DMS153 treated with DMSO at 0.1 percent for 48 hours (cell line): Measurements from ENCODE around the gene LRSAM1.

Experiments
- DNase-seq: peaks from one replicate; lab custom pipeline; 2025; ENCODE audit not compliant: unreplicated experiment; lab: John Stamatoyannopoulos, UW

The LRSAM1 gene

GRCh38 chr9:127509955-127510299 is 58.6 kb downstream of the LRSAM1 start:
- no peak for DNase-seq

- DNase-seq, result no peak
Measured at GRCh38 chr9:127514468-127514867, 63.2 kb downstream of the LRSAM1 start.

- DNase-seq, result no peak
Measured at GRCh38 chr9:127516835-127517607, 65.7 kb downstream of the LRSAM1 start.

DNA sequence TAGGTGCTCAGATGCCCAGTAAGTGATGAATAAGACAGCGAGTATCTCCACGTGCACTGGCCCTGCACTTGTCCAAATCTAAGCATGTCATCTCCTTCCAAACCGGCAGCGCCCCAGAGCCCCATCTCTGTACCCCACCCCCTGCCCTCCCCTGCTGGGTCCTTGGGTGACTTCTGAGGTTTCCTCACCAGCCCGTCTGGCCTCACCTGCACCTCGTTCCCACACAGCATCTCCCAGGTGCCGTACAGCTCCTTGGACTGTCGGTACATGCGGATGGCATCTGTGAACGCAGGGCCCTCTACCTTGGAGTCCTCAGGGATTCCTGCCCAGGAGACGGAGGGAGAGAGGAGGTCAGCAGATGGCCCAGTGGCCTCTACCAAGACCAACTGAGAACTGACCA is 66.3 kb downstream of the LRSAM1 start:
- no peak for DNase-seq

DNA sequence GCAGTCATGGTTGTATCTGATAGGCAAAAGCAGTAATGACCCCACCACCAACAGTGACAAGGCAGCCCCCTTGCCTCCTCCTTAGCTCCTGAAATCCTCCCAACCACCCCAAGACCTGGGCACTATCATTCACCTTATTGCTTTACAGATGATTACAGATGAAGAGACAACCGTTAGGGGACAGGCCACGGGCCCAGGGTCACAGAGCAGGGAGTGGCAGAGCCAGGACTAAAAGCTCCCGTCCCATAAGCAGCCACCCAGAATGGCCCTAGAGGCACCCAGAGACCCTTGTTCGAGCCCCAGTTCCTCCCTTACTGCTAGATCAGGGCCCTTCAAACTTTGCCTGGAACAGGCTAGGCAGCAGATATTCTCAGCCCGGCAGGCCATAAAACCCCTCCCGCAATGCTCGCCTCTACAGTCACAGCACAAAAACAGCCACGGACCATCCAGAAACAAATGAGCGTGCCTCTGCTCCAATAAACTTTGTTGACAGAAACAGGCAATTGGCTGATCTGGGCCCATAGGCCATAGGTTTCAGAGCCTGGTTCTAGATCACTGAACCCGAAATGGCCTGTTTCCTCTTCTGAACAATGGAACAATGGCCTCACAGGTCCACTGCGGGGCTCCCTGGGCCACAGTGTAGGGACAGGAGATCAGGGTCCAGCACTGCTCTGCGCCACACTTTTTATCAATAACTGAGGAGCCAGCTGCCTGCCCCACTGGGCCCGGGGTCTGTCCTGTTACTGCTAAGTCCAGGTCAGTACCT is 67.0 kb downstream of the LRSAM1 start:
- no peak for DNase-seq

GRCh38 chr9:127519301-127520166 is 68.2 kb downstream of the LRSAM1 start:
- no peak for DNase-seq

DNA sequence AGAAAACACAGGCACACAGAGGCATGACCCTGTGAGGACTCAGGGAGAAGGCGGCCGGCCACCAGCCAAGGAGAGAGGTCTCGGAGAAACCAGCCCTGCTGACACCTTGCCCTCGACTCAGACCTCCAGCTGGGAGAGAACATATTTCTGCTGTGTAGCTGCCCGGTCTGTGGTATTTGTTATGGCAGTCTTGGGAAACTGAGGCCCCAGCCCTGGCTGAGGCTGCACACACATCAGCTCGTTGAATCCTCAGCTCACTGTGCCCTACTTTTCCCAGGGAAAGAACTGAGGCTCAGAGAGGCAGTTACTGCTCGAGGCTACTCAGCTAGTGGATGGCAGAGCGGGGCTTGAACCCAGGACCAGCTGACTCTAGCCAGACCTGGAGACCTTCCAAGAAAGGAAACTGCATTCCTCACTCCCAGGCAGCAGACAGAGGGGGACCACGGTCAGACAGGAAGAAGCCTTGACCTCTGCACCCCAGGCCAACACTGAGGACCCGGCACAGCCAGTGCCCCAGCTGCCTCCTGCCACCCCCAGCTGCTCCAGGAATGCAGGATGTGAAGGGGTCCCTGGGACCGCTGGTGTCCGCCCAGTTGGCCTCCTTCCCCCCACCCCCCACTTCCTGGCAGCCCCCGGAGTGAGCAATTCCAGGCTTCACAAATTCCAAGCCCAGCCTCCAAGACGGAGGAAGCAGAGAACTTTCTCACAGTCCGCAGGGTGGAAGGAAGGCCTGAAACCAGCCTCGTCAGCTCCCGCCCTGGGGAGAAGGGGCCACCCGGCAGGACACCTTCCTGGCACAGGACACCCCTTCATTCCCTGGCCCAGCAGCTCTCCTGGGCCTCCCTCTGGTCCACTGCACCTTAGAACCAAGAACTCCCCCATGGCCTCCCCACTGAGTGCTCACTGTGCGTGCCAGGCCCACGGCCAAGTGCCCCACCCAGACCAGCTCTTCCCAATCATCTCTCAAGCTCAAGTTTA is 69.9 kb downstream of the LRSAM1 start:
- no peak for DNase-seq

- DNase-seq, result no peak
Measured at GRCh38 chr9:127521919-127522304, 70.6 kb downstream of the LRSAM1 start.

GRCh38 chr9:127522727-127523126 is 71.4 kb downstream of the LRSAM1 start:
- no peak for DNase-seq

- DNase-seq, result no peak
Measured at GRCh38 chr9:127523312-127523851, 72.1 kb downstream of the LRSAM1 start.

DNA sequence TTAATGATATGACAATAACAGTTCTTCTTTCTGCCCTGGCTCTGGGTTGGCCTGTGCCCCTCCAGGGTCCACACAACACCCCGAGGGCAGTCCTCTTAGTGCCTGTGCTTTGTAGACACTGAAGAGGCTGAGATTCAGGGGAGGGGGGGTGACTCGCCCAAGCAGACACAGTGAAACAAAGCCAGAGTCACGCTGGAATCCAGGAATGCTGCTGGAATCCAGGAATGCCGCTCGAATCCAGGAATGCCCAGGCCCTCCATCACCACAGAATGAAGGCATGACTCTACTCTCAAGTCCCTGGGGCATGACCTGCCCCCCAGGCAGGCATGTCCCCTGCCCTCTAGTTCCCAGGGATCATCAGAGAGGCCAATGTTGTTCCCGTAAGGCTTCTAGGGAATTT is 73.1 kb downstream of the LRSAM1 start:
- DNase-seq, result no peak

DNA sequence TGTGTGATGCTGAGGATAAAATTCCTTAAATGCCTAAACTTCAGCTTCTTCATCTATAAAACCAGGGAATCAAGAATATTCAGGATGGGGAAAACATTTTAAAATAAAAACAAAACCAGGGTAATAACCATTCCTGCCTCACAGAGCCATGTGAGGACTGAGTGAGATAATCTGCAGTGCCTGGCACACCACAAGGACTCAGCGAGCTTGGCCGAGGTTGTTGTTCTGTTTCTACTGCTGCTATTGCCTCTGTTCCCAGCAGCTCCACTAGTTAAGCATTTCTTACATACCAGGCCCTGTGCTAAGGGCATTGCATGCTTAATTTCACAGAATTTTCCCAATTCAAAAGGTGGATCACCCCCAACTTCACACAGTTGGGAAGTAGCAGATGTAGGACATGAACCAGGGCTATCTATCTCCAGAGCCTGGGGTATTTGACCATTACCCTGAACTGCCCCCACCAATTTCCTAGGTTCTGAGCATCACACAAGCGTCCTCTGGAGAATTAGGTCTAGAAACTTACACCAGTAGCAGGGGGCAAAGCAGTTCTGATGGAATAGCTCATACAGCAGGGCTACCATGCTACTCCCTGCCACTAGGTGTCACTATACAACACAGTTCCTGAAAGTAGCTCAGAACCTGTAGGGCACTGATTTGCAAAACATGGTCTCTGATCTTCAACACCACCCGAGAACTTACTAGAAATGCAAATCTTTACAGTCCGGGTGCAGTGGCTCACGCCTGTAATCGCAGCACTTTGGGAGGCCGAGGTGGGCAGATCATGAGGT is 74.3 kb downstream of the LRSAM1 start:
- no peak for DNase-seq

GRCh38 chr9:127526655-127527559 is 75.6 kb downstream of the LRSAM1 start:
- no peak for DNase-seq

DNA sequence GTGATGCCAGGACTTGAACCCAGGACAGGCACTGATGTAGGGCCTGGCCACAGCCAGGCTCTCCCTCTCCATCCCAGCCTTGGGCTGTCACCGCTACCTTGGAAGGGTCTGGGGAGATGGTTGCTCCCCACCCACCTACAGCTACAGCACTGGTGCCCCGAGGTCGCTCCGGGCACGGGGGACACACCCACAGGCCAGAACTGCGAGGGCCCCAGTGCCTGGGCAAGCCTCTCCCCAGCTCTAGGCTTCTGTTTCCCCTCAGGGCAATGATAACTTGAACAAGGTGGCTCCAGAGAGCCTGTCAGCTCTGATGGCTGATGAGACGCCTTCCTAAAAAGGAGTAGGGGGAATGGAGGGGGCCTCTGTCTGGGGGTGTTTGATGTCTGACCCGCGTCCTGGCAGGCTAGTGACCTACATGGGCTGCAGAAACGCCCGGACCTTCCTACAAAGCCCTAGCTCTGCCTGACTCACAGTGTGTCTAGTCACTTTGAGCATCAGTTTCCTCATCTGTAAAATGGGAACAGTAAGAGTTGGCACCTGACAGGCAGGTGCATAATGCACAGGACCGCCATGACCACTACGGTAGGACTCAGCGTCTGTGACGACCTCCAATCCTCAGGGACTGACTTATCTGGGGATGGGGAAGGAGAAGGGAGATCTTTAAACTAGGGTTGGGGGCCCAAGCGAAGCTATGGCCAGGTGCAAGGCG is 76.4 kb downstream of the LRSAM1 start:
- DNase-seq, result no peak

GRCh38 chr9:127528422-127529251 is 77.3 kb downstream of the LRSAM1 start:
- DNase-seq, result no peak

DNA sequence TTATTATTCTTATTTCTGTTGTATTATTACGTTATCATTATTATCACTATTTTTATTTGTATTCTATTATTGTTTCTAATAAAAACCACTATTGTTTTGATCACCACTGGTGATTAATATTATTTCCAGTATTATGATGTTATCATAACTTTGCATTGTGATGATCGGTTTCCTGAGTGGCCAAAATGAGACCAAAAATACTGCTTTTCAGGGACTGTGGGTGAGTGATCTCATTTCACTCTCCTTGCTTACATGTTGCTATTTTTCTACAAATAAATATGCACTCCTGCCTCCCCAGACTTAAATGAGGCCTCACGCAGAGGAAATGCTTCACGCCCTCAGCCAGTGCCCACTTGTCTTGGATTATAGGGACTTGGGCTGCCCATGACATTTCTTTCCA is 78.4 kb downstream of the LRSAM1 start:
- DNase-seq, result no peak
